ENCODE data around the gene TEX2. TPM values are rescaled to one million over a fixed set of nuclear protein-coding genes. Genes with fewer than 3 reads are reported as not detected.

TEX2 gene
- total and polyA plus RNA-seq, 9 of the 15 experiments (the other 6 are each of a cell fraction or from before 2014, with no cell fraction given), result 4.1 to 27.6 (median 19.3) TPM

DNA sequence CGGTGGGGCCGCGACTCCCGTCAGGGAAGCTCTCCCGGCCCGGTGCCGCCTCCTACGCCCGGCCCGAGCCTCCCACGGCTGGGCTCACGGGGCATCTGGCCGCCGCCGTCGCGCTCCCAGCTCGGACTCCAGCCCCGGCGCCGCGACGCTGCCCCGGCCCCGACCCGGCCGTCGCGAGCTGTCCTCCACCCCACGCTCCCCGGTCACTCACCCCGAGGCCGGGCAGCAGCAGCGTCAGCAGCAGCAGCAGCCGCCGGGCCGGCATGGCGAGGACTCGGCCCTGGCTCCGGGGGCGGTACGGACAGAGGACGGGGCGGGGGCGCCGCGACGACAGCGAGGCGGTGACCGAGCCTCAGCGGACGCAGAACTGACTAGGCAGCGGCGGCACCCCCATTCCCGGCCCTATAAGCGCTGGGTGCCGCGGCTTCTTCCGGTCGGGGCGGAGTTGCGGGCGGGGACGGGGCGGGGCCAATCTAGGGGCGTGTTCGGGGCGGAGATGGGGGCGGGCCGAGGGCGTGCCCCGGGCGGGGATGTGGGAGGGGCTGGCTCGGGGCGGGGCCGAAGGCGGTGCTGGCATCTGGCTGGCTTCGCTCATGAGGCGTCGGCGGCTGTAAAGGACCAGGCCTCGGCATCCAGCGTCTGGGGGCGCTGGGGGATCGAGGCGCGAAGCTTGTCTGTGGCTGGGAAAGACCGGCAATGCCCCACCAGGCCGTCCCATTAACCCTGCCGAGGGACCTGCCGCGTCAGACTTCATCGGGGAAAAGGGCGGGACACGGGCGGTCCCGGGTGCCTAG is 133.1 kb downstream of the TEX2 start, which contains the start of gene ERN1 (continued):
- TF ChIP-seq SFPQ (IDR thresholded peaks at IDR 0.05; ENCODE audit: low read depth, low read length) (no peak), LARP7 (IDR thresholded peaks at IDR 0.05) (no peak), CCAR2 (IDR thresholded peaks at IDR 0.05; ENCODE audit: low read depth, low read length) (no peak), ZBTB11 (CRISPR knock-in tag; IDR thresholded peaks at IDR 0.05) (peak; percentile 68 to 92 (median 89); a peak in 5 of 6 replicates), ZNF408 (CRISPR knock-in tag; IDR thresholded peaks at IDR 0.05; ENCODE audit: low read depth) (no peak), TCF3 (CRISPR knock-in tag; IDR thresholded peaks at IDR 0.05) (peak; percentile 56; the same call in 1 of the 2 replicates), ZNF76 (CRISPR knock-in tag; IDR thresholded peaks at IDR 0.05; ENCODE audit: borderline replicate concordance) (no peak), CBFB (CRISPR knock-in tag; IDR thresholded peaks at IDR 0.05) (no peak), NBN (IDR thresholded peaks at IDR 0.05; ENCODE audit: low read depth) (no peak), MAFG (tag; conservative IDR thresholded peaks at IDR 0.05) (no peak), MXI1 (IDR thresholded peaks at IDR 0.05; ENCODE audit: low read depth, low read length) (no peak), TAL1 (IDR thresholded peaks at IDR 0.05) (no peak), NFIC (IDR thresholded peaks at IDR 0.05) (peak; percentile 59), XRCC4 (IDR thresholded peaks at IDR 0.05; ENCODE audit: extremely low read depth, insufficient read depth, insufficient read length) (no peak), GTF2E2 (tag; IDR thresholded peaks at IDR 0.05) (peak; percentile 93; the same call in 1 of the 2 replicates), ZNF165 (CRISPR knock-in tag; IDR thresholded peaks at IDR 0.05; ENCODE audit: borderline replicate concordance) (no peak)
- TF ChIP-seq, protein P1, sequence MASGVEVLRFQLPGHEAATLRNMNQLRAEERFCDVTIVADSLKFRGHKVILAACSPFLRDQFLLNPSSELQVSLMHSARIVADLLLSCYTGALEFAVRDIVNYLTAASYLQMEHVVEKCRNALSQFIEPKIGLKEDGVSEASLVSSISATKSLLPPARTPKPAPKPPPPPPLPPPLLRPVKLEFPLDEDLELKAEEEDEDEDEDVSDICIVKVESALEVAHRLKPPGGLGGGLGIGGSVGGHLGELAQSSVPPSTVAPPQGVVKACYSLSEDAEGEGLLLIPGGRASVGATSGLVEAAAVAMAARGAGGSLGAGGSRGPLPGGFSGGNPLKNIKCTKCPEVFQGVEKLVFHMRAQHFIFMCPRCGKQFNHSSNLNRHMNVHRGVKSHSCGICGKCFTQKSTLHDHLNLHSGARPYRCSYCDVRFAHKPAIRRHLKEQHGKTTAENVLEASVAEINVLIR (CRISPR knock-in tag; IDR thresholded peaks at IDR 0.05), result no peak
- TF ChIP-seq, protein P2, sequence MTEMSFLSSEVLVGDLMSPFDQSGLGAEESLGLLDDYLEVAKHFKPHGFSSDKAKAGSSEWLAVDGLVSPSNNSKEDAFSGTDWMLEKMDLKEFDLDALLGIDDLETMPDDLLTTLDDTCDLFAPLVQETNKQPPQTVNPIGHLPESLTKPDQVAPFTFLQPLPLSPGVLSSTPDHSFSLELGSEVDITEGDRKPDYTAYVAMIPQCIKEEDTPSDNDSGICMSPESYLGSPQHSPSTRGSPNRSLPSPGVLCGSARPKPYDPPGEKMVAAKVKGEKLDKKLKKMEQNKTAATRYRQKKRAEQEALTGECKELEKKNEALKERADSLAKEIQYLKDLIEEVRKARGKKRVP (CRISPR knock-in tag; IDR thresholded peaks at IDR 0.05), result peak; percentile 23; the same call in 1 of the 2 replicates
